VCaP (cell line): Measurements from ENCODE around the gene RPTOR.

ENCODE experiments used
- H3K27ac ChIP-seq: fragments of 450-650 bp; 2 replicates; pipeline ENCODE4 v1.5.1; 2017
- CTCF ChIP-seq: fragments of 450-650 bp; conservative IDR thresholded peaks from 2 replicates; pipeline ENCODE4 v1.5.1; 2017; ENCODE audit warnings: mild to moderate bottlenecking, moderate library complexity

RPTOR gene

GRCh38 chr17:80989586-80989913 lies 444.9 kb downstream of the RPTOR start:
- peak overlapping the region; percentile 37; the same call in 1 of the 2 replicates for H3K27ac ChIP-seq
- TF ChIP-seq CTCF, result no peak

DNA sequence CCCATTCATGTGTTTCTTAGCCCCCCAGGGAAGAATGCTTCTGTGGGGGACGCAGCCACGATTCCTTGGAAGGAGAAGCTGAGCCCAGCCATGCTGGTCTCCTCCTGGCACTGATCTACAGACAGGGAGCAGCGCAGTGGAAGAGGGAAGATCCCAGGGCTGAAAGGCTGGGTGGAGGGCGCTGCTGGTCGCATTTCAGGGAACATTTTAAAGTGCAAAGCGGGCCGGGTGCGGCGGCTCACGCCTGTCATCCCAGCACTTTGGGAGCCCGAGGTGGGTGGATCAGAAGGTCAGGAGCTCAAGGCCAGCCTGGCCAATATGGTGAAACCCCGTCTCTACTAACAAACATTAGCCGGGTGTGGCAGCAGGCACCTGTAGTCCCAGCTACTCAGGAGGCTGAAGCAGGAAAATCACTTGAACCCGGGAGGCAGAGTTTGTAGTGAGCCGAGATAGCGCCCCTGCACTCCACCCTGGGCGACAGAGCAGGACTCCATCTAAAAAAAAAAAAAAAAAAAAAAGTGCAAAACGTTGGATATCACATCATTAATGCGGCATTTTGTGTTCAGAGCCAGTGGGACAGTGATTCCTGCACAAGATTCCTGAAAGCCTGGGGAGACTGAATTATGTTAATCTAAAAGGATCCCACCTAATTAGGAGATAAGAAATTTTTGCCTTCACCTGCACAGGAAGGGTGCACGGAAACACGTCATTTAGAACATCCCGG lies 446.4 kb downstream of the RPTOR start:
- TF ChIP-seq CTCF, result no peak
- H3K27ac ChIP-seq, result peak overlapping the region; percentile 87

- peak within 1 kb of the TSS; percentile 87 for H3K27ac ChIP-seq
- no peak for TF ChIP-seq CTCF
These were observed 447.0 kb downstream of the RPTOR start, which contains the start of gene CHMP6 for GRCh38 chr17:80991645-80992076. Gene CHMP6 (plus strand): TSS chr17:80991841. CDS start chr17:80991919, 78 bp downstream.

- H3K27ac ChIP-seq, result peak overlapping the region; percentile 87
- no peak for TF ChIP-seq CTCF
These were observed 447.7 kb downstream of the RPTOR start for GRCh38 chr17:80992077-80992947.

GRCh38 chr17:80992948-80993624 lies 448.4 kb downstream of the RPTOR start:
- TF ChIP-seq CTCF, result no peak
- no peak overlapping the region for H3K27ac ChIP-seq

DNA sequence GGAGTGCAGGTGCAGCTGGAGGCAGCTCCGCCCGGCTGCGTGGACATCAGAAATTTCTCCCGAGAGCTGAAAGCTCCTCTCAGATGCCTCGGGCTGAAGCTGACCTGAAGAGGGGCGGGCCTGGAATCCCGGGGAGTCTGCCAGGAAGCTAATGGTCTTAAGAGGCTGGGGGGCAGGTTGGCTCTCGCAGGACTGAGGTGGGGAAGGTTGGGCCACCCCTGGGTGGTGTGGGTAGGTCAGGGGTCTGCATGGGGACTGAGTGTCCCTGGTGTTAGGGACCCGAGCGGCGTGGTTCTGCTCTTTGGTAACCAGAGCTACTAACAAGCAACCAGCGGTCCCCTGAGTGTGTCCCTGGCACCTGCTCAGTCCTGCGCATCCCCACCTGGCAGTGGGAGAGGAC lies 450.5 kb downstream of the RPTOR start:
- H3K27ac ChIP-seq, result no peak overlapping the region
- no peak for TF ChIP-seq CTCF
